Gastroesophageal sphincter (tissue), 4 donors: ENCODE measurements around the gene TADA3. TPM values are rescaled to one million over a fixed set of nuclear protein-coding genes. Genes with fewer than 3 reads are reported as not detected.

ENCODE experiments used
- ATAC-seq: fragments of 150-250 bp; one replicate; pipeline ENCODE4 v1.9.1; 2016; ENCODE audit warnings: mild to moderate bottlenecking, moderate library complexity
- H3K27ac ChIP-seq, 4 donors: fragments of 200-600 bp; sonication (generic) in 3 of 4; 1 replicate in 3 of 4; 2 replicates in 1 of 4; pipeline ENCODE4 v1.5.1; 2016 to 2019
- H3K27me3 ChIP-seq: fragments of 200-600 bp; sonication (generic); one replicate; pipeline ENCODE4 v1.5.1; 2019
- H3K36me3 ChIP-seq, 2 donors: fragments of 200-600 bp; sonication (generic); one replicate each; pipeline ENCODE4 v1.5.1; 2019; ENCODE audit warnings: control low read depth in 1 of 2
- H3K4me1 ChIP-seq, 3 donors: fragments of 200-600 bp; sonication (generic); 1 replicate in 2 of 3; 2 replicates in 1 of 3; pipeline ENCODE4 v1.5.1; 2016 to 2019; ENCODE audit warnings: control low read depth in 2 of 3
- H3K4me3 ChIP-seq, 2 donors: fragments of 200-600 bp; sonication (generic); one replicate each; pipeline ENCODE4 v1.5.1; 2019; ENCODE audit warnings: mild to moderate bottlenecking in 1 of 2, moderate library complexity in 1 of 2
- H3K9me3 ChIP-seq, 3 donors: fragments of 200-600 bp; sonication (generic); one replicate each; pipeline ENCODE4 v1.5.1; 2017 to 2019; ENCODE audit warnings: control low read depth in 2 of 3
- CTCF ChIP-seq, 4 experiments: fragments of 200-600 bp in 2 of 4; fragments of 450-650 bp in 2 of 4; sonication (generic) in 1 of 4; IDR thresholded peaks; one replicate each; pipeline ENCODE4 v1.5.1; 2017 to 2019; ENCODE audit warnings: antibody characterized with exemption in 4 of 4, mild to moderate bottlenecking in 2 of 4, moderate library complexity in 2 of 4
- EP300 ChIP-seq: sonication (generic); formaldehyde crosslinking; IDR thresholded peaks from one replicate; pipeline ENCODE4 v1.6.1; 2017; ENCODE audit warnings: antibody characterized with exemption, mild to moderate bottlenecking
- POLR2A ChIP-seq, 2 donors: fragments of 450-650 bp; IDR thresholded peaks; one replicate each; pipeline ENCODE4 v1.6.1; 2017; ENCODE audit warnings: antibody characterized with exemption in 2 of 2, mild to moderate bottlenecking in 2 of 2, moderate library complexity in 1 of 2
- POLR2AphosphoS5 ChIP-seq: sonication (generic); formaldehyde crosslinking; IDR thresholded peaks from one replicate; pipeline ENCODE4 v1.6.1; 2017; ENCODE audit warnings: antibody characterized with exemption
- WGBS, 2 donors: methylation state at CpG; one replicate each; pipeline ENCODE4 v1.1.5; 2018; ENCODE audit warnings: low coverage in 1 of 2; 5-methylcytosine and 5-hydroxymethylcytosine counted together
- total RNA-seq, 4 donors: library from RNA; depleted of rRNA; stranded (reverse); fragments of >200 nt; gene quantifications; one replicate each; pipeline ENCODE4 v1.1.0, GENCODE V29; 2016

Gene TADA3
- total RNA-seq, 4 donors from 2014 or later = 54.6 to 82.2 (median 66.0) TPM

- TF ChIP-seq POLR2AphosphoS5 (no peak), EP300 (no peak), POLR2A (IDR thresholded peaks at IDR 0.05) (no peak), CTCF (IDR thresholded peaks at IDR 0.05) (no peak)
- WGBS, 2 donors = 63 to 67% methylated on average over 3 to 5 of the region's 14 CpGs
- ATAC-seq = no peak
Observed at GRCh38 chr3:9825451-9826040, 33.3 kb upstream of the TADA3 start.

GRCh38 chr3:9820946-9821345, 28.7 kb upstream of the TADA3 start:
- WGBS, 2 donors = 75% methylated on average over 2 of the region's 2 CpGs; no CpG with 5 or more reads in 1 of the 2 donors
- no peaks in the 10 kb centered on the region for H3K27me3 ChIP-seq
- no peak for ATAC-seq

More at GRCh38 chr3:9825451-9826040, 33.3 kb upstream of the TADA3 start:
- Histone ChIP-seq H3K9me3 (no peaks in the 10 kb centered on the region), H3K27me3 (no peaks in the 10 kb centered on the region), H3K27ac (no peak overlapping the region), H3K4me3 (no peak overlapping the region), H3K4me1 (no peaks in the 10 kb centered on the region), H3K36me3 (peaks cover 0 to 42% of the 10 kb centered on the region in 2 donors)

GRCh38 chr3:9820543-9820942, 28.3 kb upstream of the TADA3 start:
- H3K27ac ChIP-seq = no peak overlapping the region
- ATAC-seq = no peak
- H3K27me3 ChIP-seq = no peaks in the 10 kb centered on the region
- 63 to 71% methylated on average over 3 to 6 of the region's 12 CpGs for WGBS, 2 donors
- H3K4me3 ChIP-seq = no peak overlapping the region
- H3K9me3 ChIP-seq = no peaks in the 10 kb centered on the region
- H3K36me3 ChIP-seq = peaks cover 0 to 25% of the 10 kb centered on the region in 2 donors
- TF ChIP-seq POLR2A (IDR thresholded peaks at IDR 0.05) = no peak
- TF ChIP-seq CTCF (IDR thresholded peaks at IDR 0.05) = no peak
- TF ChIP-seq EP300 = no peak
- no peak for TF ChIP-seq POLR2AphosphoS5
- no peaks in the 10 kb centered on the region for H3K4me1 ChIP-seq

More at GRCh38 chr3:9820946-9821345, 28.7 kb upstream of the TADA3 start:
- Histone ChIP-seq H3K9me3 (no peaks in the 10 kb centered on the region), H3K4me1 (no peaks in the 10 kb centered on the region), H3K4me3 (no peak overlapping the region), H3K27ac (no peak overlapping the region), H3K36me3 (peaks cover 0 to 25% of the 10 kb centered on the region in 2 donors)
- TF ChIP-seq CTCF (IDR thresholded peaks at IDR 0.05) (peak in 1 of 4 experiments; percentile 23), POLR2A (IDR thresholded peaks at IDR 0.05) (no peak)

GRCh38 chr3:9818666-9819335, 26.5 kb upstream of the TADA3 start:
- WGBS, 2 donors = 75 to 90% methylated on average over 1 to 6 of the region's 7 CpGs
- H3K27ac ChIP-seq = no peak overlapping the region
- H3K4me1 ChIP-seq = no peaks in the 10 kb centered on the region
- H3K9me3 ChIP-seq = no peaks in the 10 kb centered on the region
- H3K27me3 ChIP-seq = no peaks in the 10 kb centered on the region
- H3K36me3 ChIP-seq = peaks cover 0 to 40% of the 10 kb centered on the region in 2 donors
- no peak for ATAC-seq
- H3K4me3 ChIP-seq = no peak overlapping the region
- TF ChIP-seq POLR2A (IDR thresholded peaks at IDR 0.05) (no peak), EP300 (no peak), CTCF (IDR thresholded peaks at IDR 0.05) (no peak), POLR2AphosphoS5 (no peak)

GRCh38 chr3:9817436-9817835, 25.2 kb upstream of the TADA3 start:
- Histone ChIP-seq H3K4me1 (no peaks in the 10 kb centered on the region), H3K9me3 (no peaks in the 10 kb centered on the region), H3K27ac (no peak overlapping the region), H3K36me3 (peaks cover 0 to 51% of the 10 kb centered on the region in 2 donors), H3K4me3 (no peak overlapping the region), H3K27me3 (no peaks in the 10 kb centered on the region)
- ATAC-seq = no peak
- 100% methylated on average over 5 of the region's 6 CpGs; no CpG with 5 or more reads in 1 of the 2 donors for WGBS, 2 donors
- TF ChIP-seq POLR2AphosphoS5 (no peak), CTCF (IDR thresholded peaks at IDR 0.05) (no peak), POLR2A (IDR thresholded peaks at IDR 0.05) (no peak), EP300 (no peak)
